GM13976 (cell line): ENCODE data around the gene ATG9B.

Source experiments
- DNase-seq: peaks from one replicate; pipeline ENCODE4 v3.0.0; 2012; ENCODE audit warnings: low spot score
- in situ Hi-C: fragments of 300-500 bp; cut with MboI; formaldehyde crosslinking; loops from one replicate; pipeline ENCODE4 v1.12.0; 2022; ENCODE audit warnings: low sequenced_read_pairs, mixed read lengths, inconsistent platforms; ENCODE audit not compliant: unreplicated experiment
- TF ChIP-seq, protein P1 (sequence below): IDR thresholded peaks from 2 replicates; pipeline ENCODE4 v1.5.1; 2012; ENCODE audit warnings: borderline replicate concordance, mild to moderate bottlenecking; ENCODE audit not compliant: insufficient read depth; ENCODE audit errors: extremely low read depth, missing control alignments, control extremely low read depth

The ATG9B gene

DNA sequence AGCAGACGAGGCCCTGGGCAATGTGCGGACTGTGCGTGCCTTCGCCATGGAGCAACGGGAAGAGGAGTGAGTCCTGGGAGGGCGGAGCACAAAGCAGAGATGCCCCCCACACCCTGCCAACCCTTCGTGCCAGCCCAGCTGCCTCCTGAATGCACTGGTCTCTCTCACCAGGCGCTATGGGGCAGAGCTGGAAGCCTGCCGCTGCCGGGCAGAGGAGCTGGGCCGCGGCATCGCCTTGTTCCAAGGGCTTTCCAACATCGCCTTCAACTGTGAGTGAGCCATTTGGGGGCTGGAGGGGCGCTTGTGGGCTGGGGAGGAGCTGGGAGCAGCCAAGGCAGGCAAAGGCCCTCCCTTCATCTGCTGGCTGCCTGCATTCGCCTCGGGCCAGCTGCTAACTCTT is 11.6 kb upstream of the ATG9B start:
- TF ChIP-seq, protein P1, sequence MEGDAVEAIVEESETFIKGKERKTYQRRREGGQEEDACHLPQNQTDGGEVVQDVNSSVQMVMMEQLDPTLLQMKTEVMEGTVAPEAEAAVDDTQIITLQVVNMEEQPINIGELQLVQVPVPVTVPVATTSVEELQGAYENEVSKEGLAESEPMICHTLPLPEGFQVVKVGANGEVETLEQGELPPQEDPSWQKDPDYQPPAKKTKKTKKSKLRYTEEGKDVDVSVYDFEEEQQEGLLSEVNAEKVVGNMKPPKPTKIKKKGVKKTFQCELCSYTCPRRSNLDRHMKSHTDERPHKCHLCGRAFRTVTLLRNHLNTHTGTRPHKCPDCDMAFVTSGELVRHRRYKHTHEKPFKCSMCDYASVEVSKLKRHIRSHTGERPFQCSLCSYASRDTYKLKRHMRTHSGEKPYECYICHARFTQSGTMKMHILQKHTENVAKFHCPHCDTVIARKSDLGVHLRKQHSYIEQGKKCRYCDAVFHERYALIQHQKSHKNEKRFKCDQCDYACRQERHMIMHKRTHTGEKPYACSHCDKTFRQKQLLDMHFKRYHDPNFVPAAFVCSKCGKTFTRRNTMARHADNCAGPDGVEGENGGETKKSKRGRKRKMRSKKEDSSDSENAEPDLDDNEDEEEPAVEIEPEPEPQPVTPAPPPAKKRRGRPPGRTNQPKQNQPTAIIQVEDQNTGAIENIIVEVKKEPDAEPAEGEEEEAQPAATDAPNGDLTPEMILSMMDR = no peak
- DNase-seq = no peak
- in situ Hi-C loops = no loop called here

- TF ChIP-seq, protein P1 = no peak
- in situ Hi-C loops = no loop called here
- DNase-seq = no peak
Measured at GRCh38 chr7:151035026-151035717, 10.9 kb upstream of the ATG9B start.

- DNase-seq = no peak
- TF ChIP-seq, protein P1 = no peak
- in situ Hi-C loops = no loop called here
Measured at GRCh38 chr7:151034312-151035025, 10.2 kb upstream of the ATG9B start.

- TF ChIP-seq, protein P1 = no peak
- in situ Hi-C loops = no loop called here
- no peak for DNase-seq
Measured at GRCh38 chr7:151033864-151034249, 9.6 kb upstream of the ATG9B start.

DNA sequence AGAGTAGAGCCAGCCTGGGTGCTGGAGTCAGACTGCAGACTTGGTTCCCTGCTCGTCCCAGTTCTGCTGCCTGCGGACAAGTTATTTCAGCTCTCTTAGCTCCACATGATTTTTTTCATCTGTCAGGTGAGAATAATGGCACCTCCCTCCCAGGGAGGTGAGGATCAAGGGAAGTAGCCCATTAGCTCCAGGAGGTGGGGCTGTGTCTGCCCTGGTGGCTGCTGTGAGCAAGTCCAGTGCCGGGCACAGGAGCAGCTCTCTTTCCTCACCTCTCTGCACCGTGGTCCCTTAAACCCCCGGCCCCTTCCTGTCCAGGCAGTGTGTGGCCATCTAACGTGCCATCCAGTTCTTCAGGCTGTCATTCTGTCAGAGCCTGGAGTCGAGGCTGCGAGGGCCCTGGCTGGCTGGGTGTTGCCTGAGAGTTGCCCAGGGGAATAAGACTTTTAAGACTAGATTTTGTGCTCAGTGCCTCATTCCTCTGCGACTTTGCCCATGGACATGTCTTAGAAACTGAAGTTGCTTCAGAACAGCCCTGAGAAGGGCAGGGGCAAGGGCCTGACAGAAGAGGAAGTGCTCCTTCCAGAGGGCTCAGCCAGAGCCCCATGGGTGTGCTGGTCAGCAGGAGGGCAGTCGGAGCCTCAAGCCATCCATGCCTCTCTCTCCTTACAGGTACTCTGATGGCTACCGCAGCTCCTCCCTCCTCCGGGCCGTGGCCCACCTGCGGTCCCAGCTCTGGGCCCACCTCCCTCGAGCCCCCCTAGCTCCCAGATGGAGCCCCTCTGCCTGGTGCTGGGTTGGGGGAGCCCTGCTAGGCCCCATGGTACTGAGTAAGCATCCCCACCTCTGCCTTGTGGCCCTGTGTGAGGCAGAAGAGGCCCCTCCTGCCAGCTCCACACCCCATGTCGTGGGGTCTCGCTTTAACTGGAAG is 8.9 kb upstream of the ATG9B start:
- no peak for DNase-seq
- in situ Hi-C loops = no loop called here
- TF ChIP-seq, protein P1 = no peak

- DNase-seq = no peak
- in situ Hi-C loops = no loop called here
- TF ChIP-seq, protein P1 = no peak
Measured at GRCh38 chr7:151031011-151031410, 6.7 kb upstream of the ATG9B start.
